Measurements from ENCODE around the gene INVS.

INVS gene

DNA sequence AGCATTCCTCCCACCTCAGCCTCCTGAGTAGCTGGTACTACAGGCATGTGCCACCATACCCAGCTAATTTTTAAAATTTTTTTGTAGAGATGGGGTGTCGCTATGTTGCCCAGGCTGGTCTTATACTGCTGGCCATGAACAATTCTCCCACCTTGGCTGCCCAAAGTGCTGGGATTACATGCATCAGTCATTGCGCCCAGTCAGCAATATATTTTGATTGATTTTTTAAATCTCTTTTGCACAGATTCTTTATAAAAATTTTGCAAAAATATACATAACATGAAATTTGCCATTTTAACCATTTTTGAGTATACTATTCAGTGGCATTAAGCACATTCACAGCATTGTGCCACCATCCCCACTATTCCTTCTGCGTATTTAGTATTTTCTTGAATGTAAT lies 94.0 kb downstream of the INVS start:
- no peak overlapping the region for H3K27ac ChIP-seq
- TF ChIP-seq CTCF (conservative IDR thresholded peaks at IDR 0.05), result no peak

GRCh38 chr9:100196215-100196614 lies 97.2 kb downstream of the INVS start:
- TF ChIP-seq CTCF (conservative IDR thresholded peaks at IDR 0.05), result no peak
- peak overlapping the region; percentile 51 for H3K27ac ChIP-seq

DNA sequence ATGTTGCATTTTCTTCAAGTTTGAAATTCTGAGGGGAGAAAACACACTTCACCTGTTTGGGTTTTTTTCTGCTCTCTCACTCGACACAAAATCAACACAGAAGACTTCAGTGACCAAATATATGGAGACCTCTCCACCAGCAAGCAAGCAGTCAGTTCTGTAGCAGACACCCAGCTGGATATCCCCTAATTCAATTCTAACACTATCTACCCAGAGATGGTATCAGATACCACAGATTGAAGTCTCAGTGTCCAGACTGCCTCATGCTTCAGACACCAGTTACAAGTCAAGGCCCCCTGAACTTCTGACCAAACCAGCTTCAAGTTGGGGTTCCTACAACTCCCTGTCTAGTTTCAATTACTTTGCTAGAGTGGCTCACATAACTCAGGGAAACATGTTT lies 97.8 kb downstream of the INVS start:
- H3K27ac ChIP-seq, result peak overlapping the region; percentile 51; the same call in 1 of the 2 replicates
- no peak for TF ChIP-seq CTCF (conservative IDR thresholded peaks at IDR 0.05)

- peak overlapping the region; percentile 51; the same call in 1 of the 2 replicates for H3K27ac ChIP-seq
- TF ChIP-seq CTCF (conservative IDR thresholded peaks at IDR 0.05), result no peak
Observed at GRCh38 chr9:100197553-100197952, 98.5 kb downstream of the INVS start.

GRCh38 chr9:100202806-100203205 lies 103.8 kb downstream of the INVS start:
- no peak for TF ChIP-seq CTCF (conservative IDR thresholded peaks at IDR 0.05)
- no peak overlapping the region for H3K27ac ChIP-seq

GRCh38 chr9:100204796-100205195 lies 105.8 kb downstream of the INVS start:
- TF ChIP-seq CTCF (conservative IDR thresholded peaks at IDR 0.05), result no peak
- no peak overlapping the region for H3K27ac ChIP-seq

DNA sequence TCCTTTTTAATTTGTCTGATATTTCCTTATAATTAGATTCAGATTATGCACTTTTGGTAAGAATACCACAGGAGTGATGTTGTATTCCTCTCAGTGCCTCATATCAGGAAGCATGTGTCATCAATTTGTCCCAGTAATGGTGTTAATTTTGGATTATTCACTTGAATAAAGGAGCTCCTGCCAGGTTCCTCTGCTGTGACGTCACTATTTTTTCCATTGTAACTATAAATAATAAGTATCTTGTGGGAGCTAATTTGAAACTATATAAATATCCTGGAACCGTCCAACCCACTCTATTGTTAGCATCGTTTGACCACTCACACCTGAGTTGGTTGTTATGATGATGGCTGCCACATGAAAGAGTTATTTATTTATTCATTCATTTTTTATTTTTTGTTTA lies 107.9 kb downstream of the INVS start:
- no peak overlapping the region for H3K27ac ChIP-seq
- no peak for TF ChIP-seq CTCF (conservative IDR thresholded peaks at IDR 0.05)

DNA sequence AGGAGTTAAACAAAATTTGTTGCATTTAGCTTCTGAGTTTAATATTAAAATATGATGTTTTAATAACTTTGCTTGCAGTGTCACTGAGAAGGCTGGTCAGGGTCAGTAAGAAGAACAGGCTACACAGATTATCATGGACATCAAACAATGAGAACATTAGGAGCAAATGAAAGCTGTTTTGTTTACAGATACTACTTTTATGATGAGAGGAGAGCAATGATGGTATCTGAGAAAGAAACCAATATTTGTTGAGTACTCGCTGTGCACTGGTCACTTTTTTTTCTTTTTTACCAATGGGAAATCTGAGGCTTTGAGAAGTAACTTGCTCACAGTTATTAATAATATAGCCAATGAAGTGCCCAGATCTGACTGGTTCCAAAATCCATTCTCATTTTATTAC lies 109.6 kb downstream of the INVS start:
- TF ChIP-seq CTCF (conservative IDR thresholded peaks at IDR 0.05), result no peak

More for the DNA sequence above, 109.6 kb downstream of the INVS start:
- H3K27ac ChIP-seq, result peak overlapping the region; percentile 73
